ENCODE results near the gene ANGPTL2.

ANGPTL2 gene

DNA sequence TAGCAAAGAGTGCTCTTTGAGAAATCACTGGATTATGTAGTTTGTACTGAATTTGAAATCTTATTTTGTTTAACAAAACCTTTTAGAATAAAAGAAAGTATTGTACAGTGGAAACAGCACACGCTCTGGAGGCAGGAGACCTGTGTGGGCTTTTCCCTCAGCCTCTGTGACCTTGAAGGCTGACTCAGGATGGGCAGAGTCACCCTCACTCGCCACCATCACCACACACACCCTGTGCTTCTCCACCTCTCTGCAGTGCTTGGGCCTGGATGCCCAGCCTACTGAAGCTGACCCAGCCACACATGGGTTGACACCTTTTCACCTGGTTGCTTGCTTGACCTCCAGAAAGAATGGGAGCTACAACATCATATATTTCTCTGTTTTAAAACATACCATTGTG, 19.6 kb downstream of the ANGPTL2 start:
- no peak overlapping the region for H3K27ac ChIP-seq (ENCODE audit: low read length)
- H2AFZ ChIP-seq (ENCODE audit: low read depth, low read length): no peak overlapping the region
- H3K9ac ChIP-seq (ENCODE audit: low read depth, low read length): no peak overlapping the region
- H3K4me2 ChIP-seq (ENCODE audit: insufficient read depth, low read length): no peak overlapping the region
- H3K36me3 ChIP-seq (ENCODE audit: insufficient read depth, low read length): no peaks in the 10 kb centered on the region
- H3K4me3 ChIP-seq (ENCODE audit: low read depth in 1 of 2, low read length in 2 of 2): no peak overlapping the region
- H3K4me1 ChIP-seq (ENCODE audit: insufficient read depth, low read length): no peaks in the 10 kb centered on the region
- TF ChIP-seq EZH2 (IDR thresholded peaks at IDR 0.05; ENCODE audit: borderline replicate concordance, low read depth, low read length, severe bottlenecking): no peak
- TF ChIP-seq, protein P1, sequence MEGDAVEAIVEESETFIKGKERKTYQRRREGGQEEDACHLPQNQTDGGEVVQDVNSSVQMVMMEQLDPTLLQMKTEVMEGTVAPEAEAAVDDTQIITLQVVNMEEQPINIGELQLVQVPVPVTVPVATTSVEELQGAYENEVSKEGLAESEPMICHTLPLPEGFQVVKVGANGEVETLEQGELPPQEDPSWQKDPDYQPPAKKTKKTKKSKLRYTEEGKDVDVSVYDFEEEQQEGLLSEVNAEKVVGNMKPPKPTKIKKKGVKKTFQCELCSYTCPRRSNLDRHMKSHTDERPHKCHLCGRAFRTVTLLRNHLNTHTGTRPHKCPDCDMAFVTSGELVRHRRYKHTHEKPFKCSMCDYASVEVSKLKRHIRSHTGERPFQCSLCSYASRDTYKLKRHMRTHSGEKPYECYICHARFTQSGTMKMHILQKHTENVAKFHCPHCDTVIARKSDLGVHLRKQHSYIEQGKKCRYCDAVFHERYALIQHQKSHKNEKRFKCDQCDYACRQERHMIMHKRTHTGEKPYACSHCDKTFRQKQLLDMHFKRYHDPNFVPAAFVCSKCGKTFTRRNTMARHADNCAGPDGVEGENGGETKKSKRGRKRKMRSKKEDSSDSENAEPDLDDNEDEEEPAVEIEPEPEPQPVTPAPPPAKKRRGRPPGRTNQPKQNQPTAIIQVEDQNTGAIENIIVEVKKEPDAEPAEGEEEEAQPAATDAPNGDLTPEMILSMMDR (IDR thresholded peaks at IDR 0.05; ENCODE audit: borderline replicate concordance, extremely low read depth, low read length, poor library complexity, severe bottlenecking): no peak
- H4K20me1 ChIP-seq (ENCODE audit: insufficient read depth, low read length): peaks cover 9% of the 10 kb centered on the region; the same call in 1 of the 2 replicates
- no peaks in the 10 kb centered on the region for H3K9me3 ChIP-seq (ENCODE audit: insufficient read depth, low read length, severe bottlenecking)
- H3K27me3 ChIP-seq (ENCODE audit: insufficient read depth, low read length, poor library complexity): peaks cover 9% of the 10 kb centered on the region
- DNase-seq: no peak
- no peak for ATAC-seq (ENCODE audit: insufficient read depth, low read depth)
- no peaks in the 10 kb centered on the region for H3K79me2 ChIP-seq (ENCODE audit: insufficient read depth, low read length)

DNA sequence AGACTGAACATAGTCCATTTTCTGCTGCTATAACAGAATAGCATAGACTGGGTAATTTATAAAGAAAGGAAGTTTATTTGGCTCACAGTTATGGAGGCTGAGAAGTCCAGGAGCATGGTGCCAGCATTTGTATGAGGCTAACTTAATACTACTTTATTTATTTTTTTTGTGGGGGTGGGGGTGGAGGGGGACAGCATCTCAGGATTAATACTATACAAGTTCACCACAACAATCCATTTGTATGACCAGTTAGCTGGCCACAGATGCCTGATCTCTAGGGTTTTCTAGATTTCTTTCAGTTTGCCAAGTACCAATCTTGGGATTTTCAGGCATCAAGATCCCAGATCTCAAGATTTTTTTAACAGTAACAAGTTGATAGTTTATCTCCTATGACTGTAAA, 20.3 kb downstream of the ANGPTL2 start:
- no peaks in the 10 kb centered on the region for H3K4me1 ChIP-seq (ENCODE audit: insufficient read depth, low read length)
- H3K27me3 ChIP-seq (ENCODE audit: insufficient read depth, low read length, poor library complexity): peaks cover 9% of the 10 kb centered on the region
- H3K9ac ChIP-seq (ENCODE audit: low read depth, low read length): no peak overlapping the region
- H3K79me2 ChIP-seq (ENCODE audit: insufficient read depth, low read length): no peaks in the 10 kb centered on the region
- H3K9me3 ChIP-seq (ENCODE audit: insufficient read depth, low read length, severe bottlenecking): no peaks in the 10 kb centered on the region
- H2AFZ ChIP-seq (ENCODE audit: low read depth, low read length): no peak overlapping the region
- peaks cover 9% of the 10 kb centered on the region; the same call in 1 of the 2 replicates for H4K20me1 ChIP-seq (ENCODE audit: insufficient read depth, low read length)
- no peak overlapping the region for H3K4me3 ChIP-seq (ENCODE audit: low read depth in 1 of 2, low read length in 2 of 2)
- H3K4me2 ChIP-seq (ENCODE audit: insufficient read depth, low read length): no peak overlapping the region
- no peak for DNase-seq
- no peak overlapping the region for H3K27ac ChIP-seq (ENCODE audit: low read length)
- no peak for ATAC-seq (ENCODE audit: insufficient read depth, low read depth)
- no peak for TF ChIP-seq EZH2 (IDR thresholded peaks at IDR 0.05; ENCODE audit: borderline replicate concordance, low read depth, low read length, severe bottlenecking)
- TF ChIP-seq, protein P1 (IDR thresholded peaks at IDR 0.05; ENCODE audit: borderline replicate concordance, extremely low read depth, low read length, poor library complexity, severe bottlenecking): no peak
- no peaks in the 10 kb centered on the region for H3K36me3 ChIP-seq (ENCODE audit: insufficient read depth, low read length)

DNA sequence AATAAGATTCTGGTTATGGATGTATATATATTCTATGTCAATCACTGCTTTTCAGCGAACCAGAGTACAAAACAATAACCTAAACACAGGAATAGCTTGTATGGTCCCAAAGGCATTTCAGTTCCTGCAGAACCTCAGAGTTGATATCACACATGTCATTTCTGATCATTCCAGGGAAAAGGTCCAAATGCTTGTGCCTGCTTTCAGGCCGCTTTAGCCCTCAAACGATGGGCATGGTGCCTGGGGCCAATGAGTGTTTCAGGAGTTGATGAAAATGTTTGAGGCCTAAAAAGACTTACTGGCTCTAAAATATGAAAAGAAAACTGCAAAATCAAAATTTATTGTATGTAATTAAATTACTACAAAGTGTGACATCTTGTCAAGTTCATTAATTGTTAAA, 22.8 kb downstream of the ANGPTL2 start:
- TF ChIP-seq, protein P1 (IDR thresholded peaks at IDR 0.05; ENCODE audit: borderline replicate concordance, extremely low read depth, low read length, poor library complexity, severe bottlenecking): no peak
- no peak for TF ChIP-seq EZH2 (IDR thresholded peaks at IDR 0.05; ENCODE audit: borderline replicate concordance, low read depth, low read length, severe bottlenecking)
- Histone ChIP-seq H2AFZ (ENCODE audit: low read depth, low read length) (no peak overlapping the region), H3K9me3 (ENCODE audit: insufficient read depth, low read length, severe bottlenecking) (no peaks in the 10 kb centered on the region), H3K36me3 (ENCODE audit: insufficient read depth, low read length) (no peaks in the 10 kb centered on the region), H3K79me2 (ENCODE audit: insufficient read depth, low read length) (no peaks in the 10 kb centered on the region), H4K20me1 (ENCODE audit: insufficient read depth, low read length) (peaks cover 11% of the 10 kb centered on the region; the same call in 1 of the 2 replicates), H3K27me3 (ENCODE audit: insufficient read depth, low read length, poor library complexity) (peaks cover 6% of the 10 kb centered on the region), H3K4me1 (ENCODE audit: insufficient read depth, low read length) (no peaks in the 10 kb centered on the region), H3K9ac (ENCODE audit: low read depth, low read length) (no peak overlapping the region), H3K4me2 (ENCODE audit: insufficient read depth, low read length) (no peak overlapping the region), H3K4me3 (ENCODE audit: low read depth in 1 of 2, low read length in 2 of 2) (no peak overlapping the region), H3K27ac (ENCODE audit: low read length) (no peak overlapping the region)
- ATAC-seq (ENCODE audit: insufficient read depth, low read depth) (no peak), DNase-seq (no peak)

Measured in DND-41 (cell line).